Limb (tissue), 2 donors: ENCODE measurements around the gene CTF1.
"Not testable (repeated sequence)": the region's sequence is repeated elsewhere in the genome, so short reads cannot be mapped to it uniquely, and the experiment has no call there.

Experiments used
- DNase-seq, 2 donors: peaks; one replicate each; pipeline ENCODE4 v3.0.0-alpha.2; 2016; ENCODE audit errors: extremely low spot score in 2 of 2

CTF1 gene

GRCh38 chr16:30929167-30929566 is 32.8 kb downstream of the CTF1 start:
- no peak for DNase-seq

GRCh38 chr16:30930160-30930571 is 33.8 kb downstream of the CTF1 start:
- no peak for DNase-seq

- DNase-seq, result no peak
These were observed 34.7 kb downstream of the CTF1 start for GRCh38 chr16:30931068-30931650.

GRCh38 chr16:30934827-30935557 is 38.6 kb downstream of the CTF1 start:
- DNase-seq, result no peak

- DNase-seq, result no peak
These were observed 41.3 kb downstream of the CTF1 start for GRCh38 chr16:30937692-30938091.

GRCh38 chr16:30939571-30939970 is 43.2 kb downstream of the CTF1 start:
- not testable (repeated sequence) for DNase-seq

- peak; percentile 21 to 71 for DNase-seq
These were observed 45.4 kb downstream of the CTF1 start for GRCh38 chr16:30941600-30942425.

- DNase-seq, result no peak
These were observed 46.0 kb downstream of the CTF1 start for GRCh38 chr16:30942426-30942806.

- DNase-seq, result no peak
These were observed 47.9 kb downstream of the CTF1 start for GRCh38 chr16:30944352-30944751.

- DNase-seq, result no peak
These were observed 50.5 kb downstream of the CTF1 start for GRCh38 chr16:30946671-30947540.

GRCh38 chr16:30947541-30947858 is 51.1 kb downstream of the CTF1 start:
- DNase-seq, result no peak

GRCh38 chr16:30947859-30948666 is 51.6 kb downstream of the CTF1 start:
- peak; percentile 96 to 98 for DNase-seq

- DNase-seq, result peak; percentile 35 to 81
These were observed 52.5 kb downstream of the CTF1 start, which contains the start of gene ORAI3 for GRCh38 chr16:30948667-30949649. TSS of gene ORAI3 (plus strand) at chr16:30949068. CDS start at chr16:30949290, 222 bp downstream.

GRCh38 chr16:30949650-30950515 is 53.5 kb downstream of the CTF1 start:
- peak in 1 of 2 donors; percentile 62 for DNase-seq

GRCh38 chr16:30950516-30951065 is 54.2 kb downstream of the CTF1 start:
- no peak for DNase-seq

GRCh38 chr16:30951193-30951592 is 54.8 kb downstream of the CTF1 start:
- no peak for DNase-seq

GRCh38 chr16:30951750-30952149 is 55.3 kb downstream of the CTF1 start:
- DNase-seq, result no peak

- DNase-seq, result no peak
These were observed 56.7 kb downstream of the CTF1 start for GRCh38 chr16:30953111-30953510.
